Uterus (tissue), 2 donors: ENCODE data around the gene FHL1.

Source experiments
- CTCF ChIP-seq, 4 experiments: fragments of 200-600 bp in 2 of 4; fragments of 450-650 bp in 2 of 4; sonication (generic) in 2 of 4; IDR thresholded peaks; one replicate each; pipeline ENCODE4 v1.5.1; 2016 to 2019; ENCODE audit warnings: antibody characterized with exemption in 4 of 4, mild to moderate bottlenecking in 2 of 4, moderate library complexity in 1 of 4
- POLR2A ChIP-seq, 2 donors: fragments of 450-650 bp; IDR thresholded peaks; one replicate each; pipeline ENCODE4 v1.6.1; 2016; ENCODE audit warnings: antibody characterized with exemption in 2 of 2, mild to moderate bottlenecking in 1 of 2, moderate library complexity in 1 of 2

GRCh38 chrX:136141569-136141968, 5.8 kb upstream of the FHL1 start:
- TF ChIP-seq CTCF (IDR thresholded peaks at IDR 0.05) (no peak), POLR2A (IDR thresholded peaks at IDR 0.05) (no peak)
